Measurements from ENCODE around the gene PSMB5.

Gene PSMB5

GRCh38 chr14:23034498-23035302, at the start of gene PSMB5:
PSMB5 (minus strand) TSS chr14:23034900; CDS start chr14:23034881, 19 bp downstream.
- DNase-seq: no peak

DNA sequence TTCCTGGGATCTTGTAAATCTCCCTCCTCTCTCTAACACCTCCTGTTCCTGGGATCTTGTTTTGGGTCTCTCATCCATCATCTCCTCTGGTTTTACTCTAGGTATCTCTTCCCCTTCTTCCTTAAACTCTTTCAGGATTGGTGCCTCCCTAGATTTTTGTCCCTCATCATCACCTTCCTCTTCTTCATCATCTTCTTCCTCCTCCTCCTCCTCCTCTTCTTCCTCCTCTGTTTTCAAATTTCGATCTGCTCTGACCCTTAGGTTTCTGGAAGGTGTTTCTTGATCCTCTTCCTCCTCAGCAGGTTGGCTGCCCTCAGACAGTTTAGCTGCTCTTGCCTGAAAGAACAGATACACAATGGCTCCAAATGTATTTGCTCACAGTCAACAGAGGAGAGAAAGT, 45.8 kb upstream of the PSMB5 start:
- no peak for DNase-seq

GRCh38 chr14:23079716-23080115, 45.0 kb upstream of the PSMB5 start:
- no peak for DNase-seq

DNA sequence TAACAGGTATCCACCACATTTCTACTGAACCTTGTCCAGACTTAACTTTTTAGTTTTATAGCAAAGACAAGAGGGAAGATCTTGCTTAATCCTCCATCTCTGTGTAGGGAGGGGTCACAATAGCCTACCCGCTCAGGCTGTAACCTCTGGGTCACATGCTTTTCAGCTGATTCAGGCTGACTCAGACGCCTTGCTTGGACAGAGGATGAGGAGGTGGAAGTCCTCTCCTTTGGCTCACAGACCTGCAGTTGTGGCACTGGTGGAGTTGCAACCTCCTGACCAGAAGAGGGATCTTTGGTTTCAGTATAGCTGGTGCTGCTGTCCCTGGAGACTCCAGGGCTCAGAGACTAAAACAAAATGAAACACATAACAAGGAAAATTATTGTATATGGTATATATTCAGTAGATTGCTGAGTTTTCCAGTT, 44.0 kb upstream of the PSMB5 start:
- no peak for DNase-seq

GRCh38 chr14:23077962-23078361, 43.3 kb upstream of the PSMB5 start:
- DNase-seq: no peak

DNA sequence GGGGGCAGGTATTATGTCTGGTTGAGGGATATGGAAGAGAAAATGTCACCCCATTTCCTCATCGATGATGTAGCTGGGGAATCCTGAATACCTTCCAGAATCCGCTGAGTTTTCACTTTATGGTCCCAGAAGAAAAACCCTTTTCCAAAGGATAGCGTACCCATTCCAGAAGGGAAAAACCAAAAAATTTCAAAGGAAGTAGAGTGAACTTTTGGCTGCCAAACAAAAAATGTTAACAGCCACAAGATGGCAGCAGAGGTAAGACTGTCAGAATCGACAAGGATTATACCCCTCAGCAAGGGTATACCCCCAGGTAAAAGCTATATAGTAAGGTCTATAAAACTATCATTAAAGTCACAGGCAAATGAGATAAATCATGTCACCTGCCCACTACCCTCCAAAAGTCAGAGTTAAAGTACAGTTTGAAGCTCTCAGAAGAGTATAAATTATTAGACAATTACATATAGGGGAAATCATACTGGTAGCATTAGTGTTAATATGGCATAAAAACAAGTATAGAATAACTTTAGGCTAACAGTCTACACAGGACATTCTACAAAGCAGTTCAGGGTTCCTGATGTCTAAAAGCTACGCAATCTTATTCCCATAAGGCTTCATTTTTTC, 42.2 kb upstream of the PSMB5 start:
- DNase-seq: no peak

GRCh38 chr14:23074906-23075305, 40.2 kb upstream of the PSMB5 start:
- no peak for DNase-seq

GRCh38 chr14:23071921-23072539, 37.3 kb upstream of the PSMB5 start:
- DNase-seq: no peak

- no peak for DNase-seq
These were observed 36.7 kb upstream of the PSMB5 start for GRCh38 chr14:23071244-23071920.

GRCh38 chr14:23070262-23071129, 35.8 kb upstream of the PSMB5 start:
- DNase-seq: no peak

- no peak for DNase-seq
These were observed 34.7 kb upstream of the PSMB5 start for GRCh38 chr14:23069413-23069806.

DNA sequence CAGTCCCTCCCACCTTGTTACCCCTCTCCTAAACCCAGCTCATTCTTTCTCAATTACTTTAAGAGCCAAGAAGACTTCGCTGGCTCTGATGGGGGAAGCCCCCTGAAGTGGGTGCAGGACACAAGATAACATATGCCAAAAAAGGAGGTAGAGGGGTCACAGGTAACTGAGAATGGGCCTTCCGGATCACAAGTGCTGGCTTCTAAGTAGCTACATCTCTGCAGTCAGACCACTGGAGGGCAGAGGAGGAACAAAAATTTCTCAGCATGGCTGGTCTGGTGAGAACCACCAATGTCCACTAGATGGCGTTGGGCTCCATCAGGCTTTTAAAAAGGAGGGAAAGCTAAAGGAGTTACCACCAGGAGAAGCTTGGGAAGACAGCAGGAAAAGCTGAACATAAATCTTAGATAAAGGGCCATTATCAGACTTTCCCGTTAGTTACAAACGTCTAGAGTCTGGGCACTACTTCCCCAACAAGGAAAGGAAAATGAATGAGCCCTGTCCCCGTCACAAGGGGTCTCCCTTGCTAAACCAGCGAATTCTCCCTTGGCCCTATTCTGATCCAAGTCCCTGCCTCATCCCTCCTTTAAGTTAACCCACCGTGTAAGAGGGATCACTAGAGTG, 34.2 kb upstream of the PSMB5 start:
- no peak for DNase-seq

- DNase-seq: no peak
These were observed 33.4 kb upstream of the PSMB5 start for GRCh38 chr14:23067847-23068788.

DNA sequence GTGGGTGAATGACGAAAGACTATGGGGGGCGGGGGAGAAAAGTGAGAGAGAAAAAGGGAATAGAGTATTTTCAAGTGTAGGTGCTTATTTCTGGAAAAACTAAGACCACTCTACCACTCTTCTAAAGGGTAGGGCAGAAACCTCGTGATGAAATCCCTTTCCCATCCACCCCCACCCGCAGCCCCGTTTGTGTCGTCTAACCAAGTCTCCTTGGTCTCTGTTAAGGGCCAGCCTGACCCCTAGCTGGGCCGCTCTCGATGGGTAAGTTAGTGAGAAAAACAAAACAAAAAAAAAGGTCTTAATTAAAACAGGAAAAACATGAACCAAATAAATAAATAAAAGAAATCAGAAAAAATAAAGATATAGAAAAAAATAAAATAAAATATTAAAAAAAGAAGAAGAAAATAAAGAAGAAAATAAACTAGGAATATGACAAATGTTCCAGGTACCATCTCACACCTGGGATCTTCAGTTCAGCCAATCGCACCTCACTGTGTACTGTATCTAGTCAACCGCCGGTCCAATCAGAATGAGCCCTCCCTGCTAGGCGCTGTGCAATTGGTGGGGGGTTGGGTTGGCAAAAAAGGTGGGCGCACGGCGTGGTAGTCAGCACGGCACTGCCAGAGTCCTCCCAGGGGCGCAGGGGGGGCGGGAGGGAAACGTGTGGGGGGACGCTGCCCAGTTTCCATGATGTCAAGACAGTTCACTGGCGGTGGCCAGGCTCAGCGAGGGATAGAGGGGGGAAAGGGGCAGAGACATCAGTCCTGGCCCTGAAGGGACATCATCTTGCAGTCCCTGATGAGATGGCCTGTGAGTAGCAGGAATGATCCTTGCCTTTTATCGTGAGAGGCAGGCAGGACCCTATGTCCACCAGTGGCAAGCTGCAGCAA, 32.4 kb upstream of the PSMB5 start:
- DNase-seq: no peak

DNA sequence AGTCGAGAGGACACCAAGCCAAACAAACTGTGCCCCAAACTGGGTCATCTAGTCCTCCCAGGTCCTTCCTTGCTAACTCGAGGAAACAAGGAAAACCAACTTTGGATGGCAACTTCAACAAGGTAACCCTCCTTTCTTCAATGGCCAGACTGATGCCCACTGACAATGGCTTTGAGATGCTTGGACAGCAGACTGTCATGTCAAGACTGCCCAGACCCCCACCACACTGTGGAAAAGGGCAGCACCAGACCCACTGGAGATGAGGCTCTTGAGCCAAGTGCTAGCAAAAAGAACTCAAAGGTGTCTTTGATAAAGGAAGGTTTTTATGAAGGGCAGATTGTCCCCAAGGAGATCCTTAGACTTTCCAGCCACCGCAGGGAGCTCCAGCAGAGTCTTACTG, 31.7 kb upstream of the PSMB5 start:
- no peak for DNase-seq

DNA sequence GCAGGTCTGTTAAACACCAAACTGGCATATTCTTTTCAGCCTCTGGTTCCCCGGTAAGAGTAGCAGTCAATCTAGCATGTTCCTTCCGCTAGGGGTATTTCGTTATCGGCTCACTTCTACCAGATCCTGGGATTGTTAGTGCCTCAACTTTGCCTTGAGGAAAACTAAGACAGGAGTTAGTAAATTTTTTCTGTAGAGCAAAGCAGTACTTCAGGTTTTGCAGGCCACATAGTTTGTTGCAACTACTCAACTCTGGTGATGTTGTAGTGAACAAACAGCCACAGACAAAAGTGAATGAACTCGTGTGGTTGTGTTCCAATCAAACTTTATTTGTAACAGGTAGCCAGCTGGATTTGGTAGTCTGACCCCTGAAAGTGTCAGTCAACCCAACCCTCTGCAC, 28.9 kb upstream of the PSMB5 start:
- DNase-seq: no peak

GRCh38 chr14:23062002-23062401, 27.3 kb upstream of the PSMB5 start:
- no peak for DNase-seq

DNA sequence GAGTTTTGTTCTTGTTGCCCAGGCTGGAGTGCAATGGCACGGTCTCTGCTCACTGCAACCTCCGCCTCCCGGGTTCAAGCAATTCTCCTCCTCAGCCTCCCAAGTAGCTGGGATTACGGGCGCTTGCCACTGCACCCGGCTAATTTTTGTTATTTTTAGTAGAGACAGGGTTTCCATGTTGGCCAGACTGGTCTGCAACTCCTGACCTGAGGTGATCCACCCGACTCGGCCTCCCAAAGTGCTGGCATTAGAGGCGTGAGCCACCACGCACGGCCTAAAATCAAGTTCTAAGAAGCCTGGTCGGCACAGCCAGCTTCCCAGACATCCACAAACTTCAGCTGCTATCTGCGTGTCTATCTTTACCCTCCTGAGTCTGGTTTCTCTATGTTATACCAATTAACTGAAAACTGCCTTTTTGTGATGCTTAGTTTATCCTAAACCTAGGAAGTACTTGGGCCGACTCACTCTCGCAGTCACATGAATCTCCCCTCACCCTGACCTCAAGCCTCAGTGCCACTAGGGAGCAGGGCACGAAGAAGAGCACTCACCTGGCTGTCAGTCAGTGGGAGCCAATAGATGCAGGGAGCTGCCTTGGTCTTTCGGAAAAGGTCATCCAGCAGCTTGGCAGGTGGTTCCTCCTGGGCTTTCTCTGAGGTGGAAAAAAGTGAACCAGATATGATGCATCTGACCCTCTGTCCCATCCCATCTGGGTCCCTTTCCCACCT, 26.0 kb upstream of the PSMB5 start:
- no peak for DNase-seq
